ENCODE measurements around the gene ZNHIT3. TPM values are rescaled to one million over a fixed set of nuclear protein-coding genes. Genes with fewer than 3 reads are reported as not detected.

Gene ZNHIT3
- total RNA-seq, 4 donors from 2014 or later = 21.6 to 46.4 (median 29.1) TPM

GRCh38 chr17:36459045-36459444 lies 27.4 kb upstream of the ZNHIT3 start:
- no peaks in the 10 kb centered on the region for H3K27me3 ChIP-seq
- WGBS, 2 donors = 91 to 93% methylated on average over 4 to 5 of the region's 5 CpGs
- no peak for DNase-seq

GRCh38 chr17:36459601-36460000 lies 26.9 kb upstream of the ZNHIT3 start:
- Histone ChIP-seq H3K27me3 (peaks cover 1% of the 10 kb centered on the region), H3K27ac (no peak overlapping the region), H3K36me3 (no peaks in the 10 kb centered on the region), H3K4me3 (replicated peaks in 1 of 3) (no peak overlapping the region), H3K4me1 (no peaks in the 10 kb centered on the region), H3K9me3 (no peaks in the 10 kb centered on the region)
- intact Hi-C loops (cut with DNase I) = no loop called here
- DNase-seq = no peak
- WGBS, 2 donors = 62 to 67% methylated on average over 6 to 7 of the region's 7 CpGs
- TF ChIP-seq POLR2A (IDR thresholded peaks at IDR 0.05) = no peak

More at GRCh38 chr17:36459045-36459444, 27.4 kb upstream of the ZNHIT3 start:
- no peak for TF ChIP-seq POLR2A (IDR thresholded peaks at IDR 0.05)
- no peak for TF ChIP-seq CTCF (IDR thresholded peaks at IDR 0.05)
- H3K9me3 ChIP-seq = no peaks in the 10 kb centered on the region
- no peaks in the 10 kb centered on the region for H3K4me1 ChIP-seq
- intact Hi-C loops (cut with DNase I) = no loop called here
- H3K27ac ChIP-seq = no peak overlapping the region
- no peaks in the 10 kb centered on the region for H3K36me3 ChIP-seq
- H3K4me3 ChIP-seq (replicated peaks in 1 of 3) = no peak overlapping the region

- intact Hi-C loops (cut with DNase I) = no loop called here
- Histone ChIP-seq H3K9me3 (no peaks in the 10 kb centered on the region), H3K4me1 (no peaks in the 10 kb centered on the region), H3K27me3 (peaks cover 4% of the 10 kb centered on the region), H3K4me3 (replicated peaks in 1 of 3) (no peak overlapping the region), H3K36me3 (no peaks in the 10 kb centered on the region), H3K27ac (no peak overlapping the region)
- TF ChIP-seq CTCF (IDR thresholded peaks at IDR 0.05) (no peak), POLR2A (IDR thresholded peaks at IDR 0.05) (no peak)
- DNase-seq = no peak
- 62 to 63% methylated on average over 5 of the region's 5 CpGs for WGBS, 2 donors
Observed at GRCh38 chr17:36460265-36460937, 26.1 kb upstream of the ZNHIT3 start.

GRCh38 chr17:36461330-36462110 lies 25.0 kb upstream of the ZNHIT3 start:
- Histone ChIP-seq H3K36me3 (no peaks in the 10 kb centered on the region), H3K27ac (no peak overlapping the region), H3K4me1 (no peaks in the 10 kb centered on the region), H3K4me3 (replicated peaks in 1 of 3) (no peak overlapping the region), H3K27me3 (peaks cover 4% of the 10 kb centered on the region), H3K9me3 (no peaks in the 10 kb centered on the region)
- intact Hi-C loops (cut with DNase I) = no loop called here
- WGBS, 2 donors = 55 to 57% methylated on average over 5 to 10 of the region's 10 CpGs
- no peak for DNase-seq
- TF ChIP-seq CTCF (IDR thresholded peaks at IDR 0.05) (no peak), POLR2A (IDR thresholded peaks at IDR 0.05) (no peak)

- 23 to 54% methylated on average over 11 to 28 of the region's 54 CpGs for WGBS, 2 donors
- intact Hi-C loops (cut with DNase I) = no loop called here
- Histone ChIP-seq H3K36me3 (no peaks in the 10 kb centered on the region), H3K27me3 (peaks cover 4% of the 10 kb centered on the region), H3K4me1 (peaks cover 0 to 2% of the 10 kb centered on the region in 2 donors), H3K4me3 (replicated peaks in 1 of 3) (no peak overlapping the region), H3K9me3 (no peaks in the 10 kb centered on the region), H3K27ac (no peak overlapping the region)
- TF ChIP-seq POLR2A (IDR thresholded peaks at IDR 0.05) (no peak), CTCF (IDR thresholded peaks at IDR 0.05) (no peak)
- DNase-seq = peak; percentile 75 to 80
Observed at GRCh38 chr17:36463916-36464764, 22.3 kb upstream of the ZNHIT3 start.

All from thyroid gland (tissue), 4 donors.